Measurements from ENCODE around the gene FAM117A. TPM values are rescaled to one million over a fixed set of nuclear protein-coding genes. Genes with fewer than 3 reads are reported as not detected.

FAM117A gene
- total and polyA plus RNA-seq, 10 of the 15 experiments (the other 5 are each of a cell fraction or from before 2014, with no cell fraction given), result 2.1 to 29.6 (median 20.0) TPM

DNA sequence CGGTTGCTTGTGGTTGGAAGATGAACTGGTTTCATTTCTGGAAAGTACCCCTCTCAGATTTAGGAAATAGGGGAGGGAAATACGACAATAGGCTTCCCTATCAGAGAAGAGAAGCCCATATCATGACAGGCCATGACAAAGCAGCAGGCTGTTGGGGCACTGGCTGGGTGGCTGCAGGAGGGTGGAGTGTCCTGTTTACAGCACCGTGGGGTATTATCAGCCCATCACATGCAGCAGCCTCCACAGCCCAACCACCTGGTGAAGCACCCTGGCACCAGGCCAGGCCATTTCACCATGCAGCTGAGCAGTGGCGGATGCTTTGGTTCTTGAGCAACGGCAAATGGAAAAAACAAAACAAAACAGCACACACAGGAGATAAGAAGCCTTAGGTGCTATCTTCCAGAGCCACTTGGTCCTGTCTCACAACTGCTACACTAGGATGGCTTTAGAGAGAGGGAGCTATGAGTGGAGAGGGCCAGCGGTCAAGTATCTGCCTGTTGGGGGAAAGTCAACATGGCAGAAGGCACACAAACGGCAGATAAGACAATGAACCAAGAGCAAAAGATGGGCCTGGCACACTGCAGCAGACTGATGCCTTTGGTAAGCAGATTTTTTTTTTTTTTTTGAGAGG lies 24.2 kb downstream of the FAM117A start (continued):
- peak; percentile 32 for TF ChIP-seq SKIL (IDR thresholded peaks at IDR 0.05; ENCODE audit: low read depth, poor library complexity, severe bottlenecking)
- peak; percentile 43; the same call in 1 of the 2 replicates for TF ChIP-seq PAX5 (IDR thresholded peaks at IDR 0.05; ENCODE audit: borderline replicate concordance, low read depth, low read length)
- no peak for TF ChIP-seq WRNIP1 (IDR thresholded peaks at IDR 0.05; ENCODE audit: borderline replicate concordance, low read depth, low read length)
- peak; percentile 96 for TF ChIP-seq SMAD1 (IDR thresholded peaks at IDR 0.05; ENCODE audit: low read depth, partially characterized antibody)
- 0 out of 4 replicates have a peak, but pooled peaks of 1 of the 2 experiments have one; percentile 13 for TF ChIP-seq EP300 (IDR thresholded peaks at IDR 0.05; ENCODE audit: borderline replicate concordance in 1 of 2, control insufficient read depth in 1 of 2, low read depth in 2 of 2, low read length in 2 of 2)
- TF ChIP-seq, protein P1, sequence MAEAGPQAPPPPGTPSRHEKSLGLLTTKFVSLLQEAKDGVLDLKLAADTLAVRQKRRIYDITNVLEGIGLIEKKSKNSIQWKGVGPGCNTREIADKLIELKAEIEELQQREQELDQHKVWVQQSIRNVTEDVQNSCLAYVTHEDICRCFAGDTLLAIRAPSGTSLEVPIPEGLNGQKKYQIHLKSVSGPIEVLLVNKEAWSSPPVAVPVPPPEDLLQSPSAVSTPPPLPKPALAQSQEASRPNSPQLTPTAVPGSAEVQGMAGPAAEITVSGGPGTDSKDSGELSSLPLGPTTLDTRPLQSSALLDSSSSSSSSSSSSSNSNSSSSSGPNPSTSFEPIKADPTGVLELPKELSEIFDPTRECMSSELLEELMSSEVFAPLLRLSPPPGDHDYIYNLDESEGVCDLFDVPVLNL (IDR thresholded peaks at IDR 0.05; ENCODE audit: low read depth, low read length), result no peak
- TF ChIP-seq IRF4 (IDR thresholded peaks at IDR 0.05; ENCODE audit: low read depth, low read length), result no peak
- no peak for TF ChIP-seq BMI1 (IDR thresholded peaks at IDR 0.05; ENCODE audit: borderline replicate concordance)
- no peak for TF ChIP-seq ZNF274 (IDR thresholded peaks at IDR 0.05; ENCODE audit: insufficient read depth, insufficient read length)
- no peak for TF ChIP-seq ZNF207 (IDR thresholded peaks at IDR 0.05; ENCODE audit: borderline replicate concordance)
- TF ChIP-seq MLLT1 (IDR thresholded peaks at IDR 0.05), result peak; percentile 82
- TF ChIP-seq SMARCA5 (IDR thresholded peaks at IDR 0.05), result no peak
- TF ChIP-seq, protein P2, sequence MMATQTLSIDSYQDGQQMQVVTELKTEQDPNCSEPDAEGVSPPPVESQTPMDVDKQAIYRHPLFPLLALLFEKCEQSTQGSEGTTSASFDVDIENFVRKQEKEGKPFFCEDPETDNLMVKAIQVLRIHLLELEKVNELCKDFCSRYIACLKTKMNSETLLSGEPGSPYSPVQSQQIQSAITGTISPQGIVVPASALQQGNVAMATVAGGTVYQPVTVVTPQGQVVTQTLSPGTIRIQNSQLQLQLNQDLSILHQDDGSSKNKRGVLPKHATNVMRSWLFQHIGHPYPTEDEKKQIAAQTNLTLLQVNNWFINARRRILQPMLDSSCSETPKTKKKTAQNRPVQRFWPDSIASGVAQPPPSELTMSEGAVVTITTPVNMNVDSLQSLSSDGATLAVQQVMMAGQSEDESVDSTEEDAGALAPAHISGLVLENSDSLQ (IDR thresholded peaks at IDR 0.05), result no peak
- TF ChIP-seq NFXL1 (IDR thresholded peaks at IDR 0.05; ENCODE audit: borderline replicate concordance), result no peak
- 0 out of 2 replicates have a peak, but pooled peaks have one; percentile 39 for TF ChIP-seq CBFB (IDR thresholded peaks at IDR 0.05; ENCODE audit: low read depth)
- no peak for TF ChIP-seq CTCF (IDR thresholded peaks at IDR 0.05 in 2 of 3, conservative IDR thresholded peaks at IDR 0.05 in 1 of 3; ENCODE audit: control insufficient read depth in 2 of 3, extremely low read depth in 1 of 3, insufficient read depth in 1 of 3, low read depth in 3 of 3, low read length in 3 of 3)
- no peak for TF ChIP-seq CHD4 (IDR thresholded peaks at IDR 0.05)

Data from GM12878 (cell line).